CD8-positive, alpha-beta memory T cell (primary cell): ENCODE results near the gene MMP20. TPM values are rescaled to one million over a fixed set of nuclear protein-coding genes. Genes with fewer than 3 reads are reported as not detected.

Experiments
- CTCF ChIA-PET: fragments of 350-600 bp; sonication (Branson Sonifier 250); formaldehyde crosslinking; loops from one replicate; lab custom pipeline; 2021; ENCODE audit warnings: antibody characterized with exemption; lab: Charles Lee
- POLR2A ChIA-PET: fragments of 350-600 bp; sonication (Branson Sonifier 250); formaldehyde crosslinking; loops from one replicate; lab custom pipeline; 2021; ENCODE audit warnings: antibody characterized with exemption; lab: Charles Lee
- DNase-seq, 5 donors: peaks; one replicate each; pipeline versions ENCODE4 v3.0.0 to v3.0.0-alpha.2; 2020 to 2022; ENCODE audit warnings: mixed read lengths in 1 of 5
- H3K27ac ChIP-seq: one replicate; pipeline ENCODE4 v1.7.0; 2013; ENCODE audit warnings: low read depth, mild to moderate bottlenecking, low read length, moderate library complexity
- H3K27me3 ChIP-seq: 2 replicates; pipeline ENCODE4 v1.7.0; 2013; ENCODE audit warnings: low read length, mild to moderate bottlenecking; ENCODE audit not compliant: insufficient read depth, poor library complexity, severe bottlenecking
- H3K36me3 ChIP-seq: 2 replicates; pipeline ENCODE4 v1.7.0; 2013; ENCODE audit warnings: mild to moderate bottlenecking, low read length, moderate library complexity; ENCODE audit not compliant: insufficient read depth
- H3K4me1 ChIP-seq: 2 replicates; pipeline ENCODE4 v1.7.0; 2013; ENCODE audit warnings: mild to moderate bottlenecking, low read length, moderate library complexity; ENCODE audit not compliant: insufficient read depth
- H3K4me3 ChIP-seq: 2 replicates; pipeline ENCODE4 v1.7.0; 2013; ENCODE audit warnings: mild to moderate bottlenecking, low read length
- H3K9me3 ChIP-seq: 2 replicates; pipeline ENCODE4 v1.7.0; 2013; ENCODE audit warnings: mild to moderate bottlenecking, low read length
- H3K27ac Mint-ChIP-seq, 8 donors: one replicate each; pipeline ENCODE4 v1.8.0; 2020 to 2021; ENCODE audit warnings: mixed read lengths in 8 of 8, mild to moderate bottlenecking in 6 of 8, inconsistent platforms in 3 of 8, moderate library complexity in 3 of 8
- H3K27me3 Mint-ChIP-seq, 2 donors: one replicate each; pipeline ENCODE4 v1.8.0; 2020 to 2021; ENCODE audit warnings: mixed read lengths in 2 of 2, mild to moderate bottlenecking in 1 of 2, moderate library complexity in 1 of 2
- H3K36me3 Mint-ChIP-seq, 3 donors: one replicate each; pipeline ENCODE4 v1.8.0; 2020 to 2021; ENCODE audit warnings: mixed read lengths in 3 of 3, inconsistent platforms in 1 of 3, mild to moderate bottlenecking in 1 of 3
- H3K4me1 Mint-ChIP-seq, 3 donors: one replicate each; pipeline ENCODE4 v1.8.0; 2020 to 2021; ENCODE audit warnings: mixed read lengths in 3 of 3, inconsistent platforms in 1 of 3, mild to moderate bottlenecking in 1 of 3
- H3K4me3 Mint-ChIP-seq, 7 donors: one replicate each; pipeline ENCODE4 v1.8.0; 2020 to 2021; ENCODE audit warnings: mixed read lengths in 7 of 7, mild to moderate bottlenecking in 6 of 7, moderate library complexity in 4 of 7, inconsistent platforms in 2 of 7
- H3K9me3 Mint-ChIP-seq, 5 donors: one replicate each; pipeline ENCODE4 v1.8.0; 2020 to 2022; ENCODE audit warnings: mixed read lengths in 5 of 5, mild to moderate bottlenecking in 3 of 5, moderate library complexity in 2 of 5, inconsistent platforms in 1 of 5
- polyA plus RNA-seq: library from polyadenylated mRNA; unstranded; fragments of 300-500 nt; fragmentation: Illumina TruSeq; gene quantifications from one replicate; pipeline ENCODE4 v1.2.3, GENCODE V29; 2021
- total RNA-seq, 2 experiments: library from RNA; stranded (reverse); gene quantifications; one replicate each; pipeline ENCODE4 v1.2.3, GENCODE V29; 2021

MMP20 gene
- total and polyA plus RNA-seq, 3 experiments from 2014 or later: not detected

DNA sequence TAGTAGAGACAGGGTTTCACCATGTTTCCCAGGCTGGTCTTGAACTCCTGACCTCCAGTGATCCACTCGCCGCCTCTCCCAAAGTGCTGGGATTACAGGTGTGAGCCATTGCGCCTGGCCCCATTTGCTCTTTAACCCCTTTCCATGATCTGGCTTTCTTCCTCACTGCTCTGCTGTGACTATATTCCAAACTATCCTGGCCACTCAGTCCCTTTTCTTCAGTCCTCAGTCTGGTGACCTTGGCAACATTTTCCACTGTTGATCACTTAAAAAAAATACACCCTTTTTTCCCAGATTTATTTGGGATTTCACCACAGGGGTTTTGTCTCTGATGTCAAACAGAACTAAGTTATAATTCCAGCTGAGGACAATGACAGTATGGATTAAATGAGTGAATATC is 24.5 kb downstream of the MMP20 start:
- H3K27me3 Mint-ChIP-seq: no peaks in the 10 kb centered on the region
- no peaks in the 10 kb centered on the region for H3K9me3 ChIP-seq
- no peaks in the 10 kb centered on the region for H3K27me3 ChIP-seq
- ChIA-PET POLR2A (no interaction called here), CTCF (no interaction called here)
- no peak overlapping the region for H3K4me3 Mint-ChIP-seq
- no peaks in the 10 kb centered on the region for H3K36me3 Mint-ChIP-seq
- no peak overlapping the region for H3K27ac ChIP-seq
- peaks cover 0 to 7% (median 0%) of the 10 kb centered on the region in 3 donors for H3K4me1 Mint-ChIP-seq
- H3K4me3 ChIP-seq: no peak overlapping the region
- H3K27ac Mint-ChIP-seq: no peak overlapping the region
- H3K36me3 ChIP-seq: no peaks in the 10 kb centered on the region
- H3K4me1 ChIP-seq: no peaks in the 10 kb centered on the region
- no peak for DNase-seq
- H3K9me3 Mint-ChIP-seq: no peaks in the 10 kb centered on the region

- Mint-ChIP-seq H3K4me3 (no peak overlapping the region), H3K27ac (no peak overlapping the region), H3K9me3 (no peaks in the 10 kb centered on the region), H3K4me1 (peaks cover 0 to 7% (median 0%) of the 10 kb centered on the region in 3 donors), H3K27me3 (no peaks in the 10 kb centered on the region), H3K36me3 (no peaks in the 10 kb centered on the region)
- no peaks in the 10 kb centered on the region for H3K9me3 ChIP-seq
- ChIA-PET CTCF (no interaction called here), POLR2A (no interaction called here)
- no peak for DNase-seq
- no peaks in the 10 kb centered on the region for H3K36me3 ChIP-seq
- H3K27ac ChIP-seq: no peak overlapping the region
- H3K27me3 ChIP-seq: no peaks in the 10 kb centered on the region
- no peaks in the 10 kb centered on the region for H3K4me1 ChIP-seq
- no peak overlapping the region for H3K4me3 ChIP-seq
Measured at GRCh38 chr11:102599642-102600261, 25.4 kb downstream of the MMP20 start.

GRCh38 chr11:102598272-102598671 is 26.9 kb downstream of the MMP20 start:
- peaks cover 0 to 7% (median 0%) of the 10 kb centered on the region in 3 donors for H3K4me1 Mint-ChIP-seq
- H3K4me3 Mint-ChIP-seq: no peak overlapping the region
- no peaks in the 10 kb centered on the region for H3K36me3 ChIP-seq
- ChIA-PET CTCF (no interaction called here), POLR2A (no interaction called here)
- no peak overlapping the region for H3K4me3 ChIP-seq
- no peaks in the 10 kb centered on the region for H3K9me3 ChIP-seq
- no peaks in the 10 kb centered on the region for H3K36me3 Mint-ChIP-seq
- H3K27me3 ChIP-seq: no peaks in the 10 kb centered on the region
- no peaks in the 10 kb centered on the region for H3K4me1 ChIP-seq
- DNase-seq: no peak
- H3K27ac ChIP-seq: no peak overlapping the region
- no peaks in the 10 kb centered on the region for H3K27me3 Mint-ChIP-seq
- no peaks in the 10 kb centered on the region for H3K9me3 Mint-ChIP-seq
- H3K27ac Mint-ChIP-seq: no peak overlapping the region

DNA sequence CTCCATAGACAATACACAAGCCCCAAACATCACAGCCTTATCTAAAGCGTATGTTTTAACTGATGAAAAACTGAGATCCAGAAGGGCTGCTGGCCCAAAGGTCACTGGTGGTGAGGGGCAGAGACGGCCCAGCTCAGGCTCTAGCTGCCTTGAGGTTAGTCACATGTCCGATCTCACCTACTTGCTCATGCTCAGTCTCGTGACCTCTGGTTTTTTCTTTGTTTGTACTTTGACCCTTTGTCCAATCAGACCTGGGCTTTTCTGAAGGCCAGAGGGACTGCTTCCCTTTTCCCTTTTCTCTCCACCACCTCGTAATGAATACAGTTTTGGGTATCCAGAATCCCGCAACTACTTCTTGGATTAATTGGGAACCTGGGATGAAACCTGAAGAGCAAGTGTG is 28.6 kb downstream of the MMP20 start:
- no peaks in the 10 kb centered on the region for H3K27me3 ChIP-seq
- ChIA-PET POLR2A (no interaction called here), CTCF (interaction anchor here (1.2 kb wide), 1 partner anchor 26 kb away, joined by 3 read pairs; no protein-coding TSS in a partner anchor)
- H3K9me3 ChIP-seq: no peaks in the 10 kb centered on the region
- no peak overlapping the region for H3K27ac ChIP-seq
- H3K36me3 Mint-ChIP-seq: no peaks in the 10 kb centered on the region
- H3K27ac Mint-ChIP-seq: no peak overlapping the region
- no peaks in the 10 kb centered on the region for H3K27me3 Mint-ChIP-seq
- H3K4me1 ChIP-seq: no peaks in the 10 kb centered on the region
- peaks cover 0 to 7% (median 0%) of the 10 kb centered on the region in 3 donors for H3K4me1 Mint-ChIP-seq
- DNase-seq: no peak
- H3K36me3 ChIP-seq: no peaks in the 10 kb centered on the region
- no peaks in the 10 kb centered on the region for H3K9me3 Mint-ChIP-seq
- no peak overlapping the region for H3K4me3 ChIP-seq
- no peak overlapping the region for H3K4me3 Mint-ChIP-seq

- Histone ChIP-seq H3K4me3 (no peak overlapping the region), H3K27ac (no peak overlapping the region), H3K36me3 (no peaks in the 10 kb centered on the region), H3K4me1 (no peaks in the 10 kb centered on the region), H3K27me3 (no peaks in the 10 kb centered on the region), H3K9me3 (no peaks in the 10 kb centered on the region)
- no peaks in the 10 kb centered on the region for H3K4me1 Mint-ChIP-seq
- DNase-seq: no peak
- H3K4me3 Mint-ChIP-seq: no peak overlapping the region
- CTCF ChIA-PET: no interaction called here
- POLR2A ChIA-PET: no interaction called here
- H3K36me3 Mint-ChIP-seq: peaks cover 0 to 6% (median 0%) of the 10 kb centered on the region in 3 donors
- H3K27me3 Mint-ChIP-seq: peaks cover 0 to 7% of the 10 kb centered on the region in 2 donors
- peaks cover 0 to 6% (median 5%) of the 10 kb centered on the region in 5 donors for H3K9me3 Mint-ChIP-seq
- H3K27ac Mint-ChIP-seq: no peak overlapping the region
Measured at GRCh38 chr11:102592634-102593581, 32.2 kb downstream of the MMP20 start.

GRCh38 chr11:102592131-102592530 is 33.0 kb downstream of the MMP20 start:
- Mint-ChIP-seq H3K27ac (no peak overlapping the region), H3K4me3 (no peak overlapping the region), H3K27me3 (peaks cover 0 to 7% of the 10 kb centered on the region in 2 donors), H3K36me3 (peaks cover 0 to 10% (median 0%) of the 10 kb centered on the region in 3 donors), H3K9me3 (peaks cover 0 to 10% (median 5%) of the 10 kb centered on the region in 5 donors), H3K4me1 (no peaks in the 10 kb centered on the region)
- Histone ChIP-seq H3K4me3 (no peak overlapping the region), H3K27me3 (no peaks in the 10 kb centered on the region), H3K36me3 (no peaks in the 10 kb centered on the region), H3K4me1 (no peaks in the 10 kb centered on the region), H3K9me3 (no peaks in the 10 kb centered on the region), H3K27ac (no peak overlapping the region)
- DNase-seq: no peak
- POLR2A ChIA-PET: no interaction called here
- CTCF ChIA-PET: no interaction called here

- peaks cover 0 to 11% (median 5%) of the 10 kb centered on the region in 5 donors for H3K9me3 Mint-ChIP-seq
- no peak overlapping the region for H3K27ac ChIP-seq
- no peak overlapping the region for H3K4me3 Mint-ChIP-seq
- H3K4me1 ChIP-seq: no peaks in the 10 kb centered on the region
- no peaks in the 10 kb centered on the region for H3K36me3 ChIP-seq
- no peak overlapping the region for H3K27ac Mint-ChIP-seq
- peaks cover 0 to 10% (median 0%) of the 10 kb centered on the region in 3 donors for H3K36me3 Mint-ChIP-seq
- H3K27me3 ChIP-seq: no peaks in the 10 kb centered on the region
- no peak overlapping the region for H3K4me3 ChIP-seq
- DNase-seq: no peak
- H3K4me1 Mint-ChIP-seq: no peaks in the 10 kb centered on the region
- POLR2A ChIA-PET: no interaction called here
- peaks cover 0 to 7% of the 10 kb centered on the region in 2 donors for H3K27me3 Mint-ChIP-seq
- H3K9me3 ChIP-seq: no peaks in the 10 kb centered on the region
- CTCF ChIA-PET: no interaction called here
Measured at GRCh38 chr11:102591160-102591718, 33.9 kb downstream of the MMP20 start.
